KMS-11 (cell line): ENCODE data around the gene DNMT1.

Source experiments
- H2AFZ ChIP-seq: fragments of 200-600 bp; sonication (generic); 2 replicates; pipeline ENCODE4 v1.6.1; 2016; ENCODE audit warnings: antibody characterized with exemption, mixed run types, low read depth
- H3K27ac ChIP-seq: fragments of 200-600 bp; sonication (generic); 2 replicates; pipeline ENCODE4 v1.6.1; 2016; ENCODE audit warnings: mild to moderate bottlenecking, mixed run types
- H3K27me3 ChIP-seq: fragments of 200-600 bp; sonication (generic); 2 replicates; pipeline ENCODE4 v1.6.1; 2017; ENCODE audit warnings: mild to moderate bottlenecking, low read depth, mixed run types, moderate library complexity; ENCODE audit not compliant: insufficient read depth
- H3K36me3 ChIP-seq: fragments of 200-600 bp; sonication (generic); 2 replicates; pipeline ENCODE4 v1.6.1; 2017; ENCODE audit warnings: mild to moderate bottlenecking, mixed run types; ENCODE audit not compliant: insufficient read depth
- H3K4me1 ChIP-seq: fragments of 200-600 bp; sonication (generic); 2 replicates; pipeline ENCODE4 v1.6.1; 2016; ENCODE audit warnings: mild to moderate bottlenecking, low read depth, mixed run types; ENCODE audit not compliant: poor library complexity, severe bottlenecking
- H3K4me2 ChIP-seq: fragments of 200-600 bp; sonication (generic); 2 replicates; pipeline ENCODE4 v1.7.0; 2016; ENCODE audit warnings: mild to moderate bottlenecking, mixed run types
- H3K4me3 ChIP-seq: fragments of 200-600 bp; sonication (generic); IDR thresholded peaks from 2 replicates; pipeline ENCODE4 v1.6.1; 2017; ENCODE audit warnings: low read depth, low read length, mixed read lengths; ENCODE audit not compliant: insufficient read depth
- H3K79me2 ChIP-seq: fragments of 200-600 bp; sonication (generic); 2 replicates; pipeline ENCODE4 v1.6.1; 2016; ENCODE audit warnings: low read depth, mixed run types; ENCODE audit not compliant: insufficient read depth
- H3K9ac ChIP-seq: fragments of 200-600 bp; sonication (generic); 2 replicates; pipeline ENCODE4 v1.6.1; 2016; ENCODE audit warnings: mild to moderate bottlenecking, mixed run types
- H4K20me1 ChIP-seq: fragments of 200-600 bp; sonication (generic); 2 replicates; pipeline ENCODE4 v1.6.1; 2016; ENCODE audit warnings: mild to moderate bottlenecking, mixed run types; ENCODE audit not compliant: insufficient read depth
- TF ChIP-seq, protein P1 (sequence below): fragments of 200-600 bp; sonication (generic); conservative IDR thresholded peaks from 2 replicates; pipeline ENCODE4 v1.6.1; 2017; ENCODE audit warnings: low read depth, mild to moderate bottlenecking, antibody characterized with exemption, low read length, moderate library complexity, mixed read lengths

DNMT1 gene

DNA sequence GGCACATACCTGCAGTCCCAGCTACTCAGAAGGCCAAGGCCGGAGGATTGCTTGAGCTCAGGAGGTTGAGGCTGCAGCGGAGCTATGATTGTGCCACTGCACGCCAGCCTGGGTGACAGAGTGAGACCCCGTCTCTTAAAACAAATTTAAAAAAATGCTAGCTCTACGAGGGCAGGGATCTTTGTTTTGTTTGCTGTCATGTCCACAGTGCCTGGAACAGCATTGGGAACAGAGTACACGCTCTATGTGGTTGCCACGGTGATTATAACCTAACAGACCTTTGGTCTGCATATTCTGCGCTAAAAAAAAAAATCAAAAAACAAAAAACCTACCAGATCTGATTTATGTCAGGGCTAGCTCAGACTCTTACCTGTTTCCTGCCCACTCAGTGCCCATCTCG is 110.8 kb downstream of the DNMT1 start:
- TF ChIP-seq, protein P1, sequence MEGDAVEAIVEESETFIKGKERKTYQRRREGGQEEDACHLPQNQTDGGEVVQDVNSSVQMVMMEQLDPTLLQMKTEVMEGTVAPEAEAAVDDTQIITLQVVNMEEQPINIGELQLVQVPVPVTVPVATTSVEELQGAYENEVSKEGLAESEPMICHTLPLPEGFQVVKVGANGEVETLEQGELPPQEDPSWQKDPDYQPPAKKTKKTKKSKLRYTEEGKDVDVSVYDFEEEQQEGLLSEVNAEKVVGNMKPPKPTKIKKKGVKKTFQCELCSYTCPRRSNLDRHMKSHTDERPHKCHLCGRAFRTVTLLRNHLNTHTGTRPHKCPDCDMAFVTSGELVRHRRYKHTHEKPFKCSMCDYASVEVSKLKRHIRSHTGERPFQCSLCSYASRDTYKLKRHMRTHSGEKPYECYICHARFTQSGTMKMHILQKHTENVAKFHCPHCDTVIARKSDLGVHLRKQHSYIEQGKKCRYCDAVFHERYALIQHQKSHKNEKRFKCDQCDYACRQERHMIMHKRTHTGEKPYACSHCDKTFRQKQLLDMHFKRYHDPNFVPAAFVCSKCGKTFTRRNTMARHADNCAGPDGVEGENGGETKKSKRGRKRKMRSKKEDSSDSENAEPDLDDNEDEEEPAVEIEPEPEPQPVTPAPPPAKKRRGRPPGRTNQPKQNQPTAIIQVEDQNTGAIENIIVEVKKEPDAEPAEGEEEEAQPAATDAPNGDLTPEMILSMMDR: no peak
- no peaks in the 10 kb centered on the region for H3K79me2 ChIP-seq
- no peak overlapping the region for H3K4me3 ChIP-seq
- no peak overlapping the region for H2AFZ ChIP-seq
- no peak overlapping the region for H3K9ac ChIP-seq
- no peaks in the 10 kb centered on the region for H4K20me1 ChIP-seq
- no peak overlapping the region for H3K27ac ChIP-seq
- no peaks in the 10 kb centered on the region for H3K36me3 ChIP-seq
- peaks cover 39% of the 10 kb centered on the region for H3K27me3 ChIP-seq
- H3K4me2 ChIP-seq: no peak overlapping the region
- no peaks in the 10 kb centered on the region for H3K4me1 ChIP-seq
